HCT116 (cell line): ENCODE measurements around the gene DLEC1. TPM values are rescaled to one million over a fixed set of nuclear protein-coding genes. Genes with fewer than 3 reads are reported as not detected.

Experiments
- ATAC-seq: fragments of 200-7000 bp; cut with Tn5 transposase; 2 replicates; pipeline ENCODE4 v1.9.1; 2020; ENCODE audit warnings: mild to moderate bottlenecking, moderate library complexity
- BruUV-seq: library from RNA; stranded (reverse); fragments of 400-500 nt; replicated peaks from 2 replicates; lab custom pipeline; 2021; lab: Mats Ljungman, UMichigan
- CTCF ChIA-PET: fragments of 300-600 bp; sonication (Branson Sonifier 250); formaldehyde crosslinking; loops from one replicate; lab custom pipeline; 2021; ENCODE audit warnings: antibody characterized with exemption; lab: Charles Lee
- POLR2A ChIA-PET: fragments of 300-600, 350-600 bp; sonication (Branson Sonifier 250); formaldehyde crosslinking; loops from one replicate; lab custom pipeline; 2021; ENCODE audit warnings: antibody characterized with exemption; lab: Charles Lee
- RAD21 ChIA-PET, 2 experiments: fragments of 300-600 bp; sonication (Branson Sonifier 250); formaldehyde crosslinking; loops; one replicate each; lab custom pipeline; 2023; ENCODE audit warnings: low total read pairs in 2 of 2; ENCODE audit not compliant: uncharacterized antibody in 2 of 2, unreplicated experiment in 2 of 2, low non-redundant PET in 1 of 2; lab: Charles Lee
- DNase-seq: peaks from one replicate; pipeline ENCODE4 v3.0.0-alpha.2; 2010; ENCODE audit warnings: low read depth, low spot score
- H2AFZ ChIP-seq: fragments of 200-600 bp; shearing (Covaris generic), sonication (generic); 2 replicates; pipeline ENCODE4 v1.6.1; 2017; ENCODE audit warnings: low read depth, mixed run types, mixed read lengths, antibody characterized with exemption, low read length; ENCODE audit not compliant: poor library complexity, severe bottlenecking
- H3K27ac ChIP-seq: 2 replicates; pipeline ENCODE4 v1.5.1; 2012; ENCODE audit warnings: low read depth, low read length
- H3K27me3 ChIP-seq: fragments of 200-600 bp; sonication (generic); 2 replicates; pipeline ENCODE4 v1.6.1; 2016; ENCODE audit warnings: mixed run types, low read length, mixed read lengths; ENCODE audit not compliant: insufficient read depth
- H3K36me3 ChIP-seq, 2 experiments: fragments of 200-500 bp in 1 of 2; fragments of 200-600 bp in 1 of 2; sonication (Bioruptor generic) in 1 of 2; sonication (generic) in 1 of 2; 2 replicates each; pipeline versions ENCODE4 v1.5.1 to v1.6.1; 2014 to 2016; ENCODE audit warnings: low read length in 2 of 2, inconsistent platforms in 1 of 2, mixed read lengths in 1 of 2, mixed run types in 1 of 2; ENCODE audit not compliant: insufficient read depth in 2 of 2, control insufficient read depth in 1 of 2
- H3K4me1 ChIP-seq, 2 experiments: fragments of 200-600 bp in 1 of 2; sonication (generic) in 1 of 2; 2 replicates each; pipeline versions ENCODE4 v1.5.1 to v1.6.1; 2012 to 2017; ENCODE audit warnings: low read length in 2 of 2, inconsistent platforms in 1 of 2, mild to moderate bottlenecking in 1 of 2, mixed read lengths in 1 of 2, mixed run types in 1 of 2, moderate library complexity in 1 of 2; ENCODE audit not compliant: insufficient read depth in 2 of 2, control insufficient read depth in 1 of 2
- H3K4me2 ChIP-seq: fragments of 200-600 bp; sonication (generic); 2 replicates; pipeline ENCODE4 v1.6.1; 2017; ENCODE audit warnings: mixed run types, low read length, mixed read lengths
- H3K4me3 ChIP-seq, 2 experiments: fragments of 200-600 bp in 1 of 2; sonication (generic) in 1 of 2; replicated peaks in 1 of 2; 2 replicates each; pipeline ENCODE4 v1.5.1; 2011 to 2016; ENCODE audit warnings: low read length in 2 of 2, control low read depth in 1 of 2, low read depth in 1 of 2, mild to moderate bottlenecking in 1 of 2, mixed read lengths in 1 of 2, mixed run types in 1 of 2
- H3K79me2 ChIP-seq: fragments of 200-600 bp; sonication (generic); 2 replicates; pipeline ENCODE4 v1.6.1; 2017; ENCODE audit warnings: mild to moderate bottlenecking, mixed run types, low read length, moderate library complexity, mixed read lengths; ENCODE audit not compliant: insufficient read depth
- H3K9ac ChIP-seq: fragments of 200-600 bp; sonication (generic); 2 replicates; pipeline ENCODE4 v1.6.1; 2016; ENCODE audit warnings: low read length, mixed read lengths
- H3K9me2 ChIP-seq: fragments of 200-600 bp; sonication (generic), shearing (Covaris generic); 2 replicates; pipeline ENCODE4 v1.6.1; 2017; ENCODE audit warnings: mixed run types, mild to moderate bottlenecking, moderate library complexity; ENCODE audit not compliant: insufficient read depth
- H3K9me3 ChIP-seq, 2 experiments: fragments of 200-500 bp in 1 of 2; fragments of 200-600 bp in 1 of 2; sonication (Bioruptor generic) in 1 of 2; sonication (generic) in 1 of 2; 2 replicates each; pipeline ENCODE4 v1.6.1; 2014 to 2017; ENCODE audit warnings: low read length in 2 of 2, mixed read lengths in 2 of 2, inconsistent platforms in 1 of 2, low read depth in 1 of 2, mild to moderate bottlenecking in 1 of 2, mixed run types in 1 of 2, moderate library complexity in 1 of 2; ENCODE audit not compliant: control insufficient read depth in 1 of 2, insufficient read depth in 1 of 2
- H4K20me1 ChIP-seq: fragments of 200-600 bp; sonication (generic), shearing (Covaris generic); 2 replicates; pipeline ENCODE4 v1.6.1; 2017; ENCODE audit warnings: mixed run types, mild to moderate bottlenecking, moderate library complexity; ENCODE audit not compliant: insufficient read depth
- CBX3 ChIP-seq: IDR thresholded peaks from 2 replicates; pipeline ENCODE4 v1.6.1; 2012; ENCODE audit warnings: low read depth
- CEBPB ChIP-seq: IDR thresholded peaks from 2 replicates; pipeline ENCODE4 v1.6.1; 2012; ENCODE audit warnings: low read depth
- EZH2 ChIP-seq: fragments of 200-600 bp; sonication (generic); IDR thresholded peaks from 2 replicates; pipeline ENCODE4 v1.6.1; 2017; ENCODE audit warnings: antibody characterized with exemption, mixed run types
- MAX ChIP-seq: IDR thresholded peaks from 2 replicates; pipeline ENCODE4 v1.6.1; 2012
- POLR2AphosphoS5 ChIP-seq: IDR thresholded peaks from 2 replicates; pipeline ENCODE4 v1.6.1; 2011; ENCODE audit warnings: mild to moderate bottlenecking, low read depth, low read length, moderate library complexity
- intact Hi-C: fragments of 100-400 bp; cut with micrococcal nuclease; formaldehyde crosslinking; loops from 2 replicates; pipeline ENCODE4 v1.10.0; 2022
- total RNA-seq: library from RNA; stranded (reverse); gene quantifications from one replicate; pipeline ENCODE4 v1.2.1, GENCODE V29; 2021; ENCODE audit not compliant: unreplicated experiment
- TF ChIP-seq, protein P1 (sequence below): IDR thresholded peaks from 2 replicates; pipeline ENCODE4 v1.6.1; 2012

The DLEC1 gene
- total RNA-seq, 1 experiment from 2014 or later, result 0.61 TPM

GRCh38 chr3:38170722-38171121, 131.7 kb downstream of the DLEC1 start:
- no peak for TF ChIP-seq EZH2
- no peak for TF ChIP-seq MAX
- TF ChIP-seq CEBPB, result no peak
- H4K20me1 ChIP-seq, result peaks cover 4% of the 10 kb centered on the region; the same call in 1 of the 2 replicates
- peaks cover 100% of the 10 kb centered on the region for H3K79me2 ChIP-seq
- POLR2A ChIA-PET, result no interaction called here
- RAD21 ChIA-PET, result no interaction called here
- H3K36me3 ChIP-seq, result no peaks in the 10 kb centered on the region
- no peak overlapping the region for H3K27ac ChIP-seq
- H3K4me2 ChIP-seq, result no peak overlapping the region
- H3K4me3 ChIP-seq, result no peak overlapping the region
- no TSS peak for BruUV-seq
- H3K27me3 ChIP-seq, result no peaks in the 10 kb centered on the region
- intact Hi-C loops, result no loop called here
- H3K4me1 ChIP-seq, result peaks cover 0 to 40% of the 10 kb centered on the region in 2 experiments; a peak in 2 of 4 replicates
- no peak overlapping the region for H2AFZ ChIP-seq
- no peaks in the 10 kb centered on the region for H3K9me3 ChIP-seq
- DNase-seq (no peak), ATAC-seq (no peak)
- no peak overlapping the region for H3K9ac ChIP-seq
- no peaks in the 10 kb centered on the region for H3K9me2 ChIP-seq
- CTCF ChIA-PET, result no interaction called here

DNA sequence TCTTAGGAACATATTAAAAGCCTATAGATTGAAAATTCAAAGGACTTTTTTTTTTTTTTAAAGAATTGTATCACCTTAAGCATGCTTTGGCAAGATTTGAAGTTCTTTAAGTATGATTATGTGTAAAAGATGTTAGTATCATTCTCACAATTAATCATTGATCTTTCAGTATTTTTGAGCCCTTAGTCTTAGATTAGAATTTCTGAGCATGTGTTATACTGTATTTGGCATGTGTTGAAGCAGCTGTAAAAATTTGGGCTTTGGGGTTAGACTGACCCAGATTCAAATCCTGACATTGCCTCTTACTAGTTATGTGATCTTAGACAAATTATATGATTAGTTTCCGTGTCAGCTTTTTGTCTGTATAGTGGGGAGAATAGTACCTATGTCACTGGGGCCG, 132.6 kb downstream of the DLEC1 start:
- TF ChIP-seq, protein P1, sequence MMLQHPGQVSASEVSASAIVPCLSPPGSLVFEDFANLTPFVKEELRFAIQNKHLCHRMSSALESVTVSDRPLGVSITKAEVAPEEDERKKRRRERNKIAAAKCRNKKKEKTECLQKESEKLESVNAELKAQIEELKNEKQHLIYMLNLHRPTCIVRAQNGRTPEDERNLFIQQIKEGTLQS, result no peak
- TF ChIP-seq CBX3 (no peak), MAX (no peak), POLR2AphosphoS5 (no peak), CEBPB (no peak)
- no peaks in the 10 kb centered on the region for H3K36me3 ChIP-seq
- no peak overlapping the region for H3K4me2 ChIP-seq
- POLR2A ChIA-PET, result no interaction called here
- intact Hi-C loops, result no loop called here
- peaks cover 100% of the 10 kb centered on the region for H3K79me2 ChIP-seq
- no TSS peak for BruUV-seq
- H3K4me1 ChIP-seq, result peaks cover 0 to 38% of the 10 kb centered on the region in 2 experiments; a peak in 2 of 4 replicates
- H4K20me1 ChIP-seq, result peaks cover 4% of the 10 kb centered on the region
- H3K4me3 ChIP-seq, result no peak overlapping the region
- no peak overlapping the region for H3K27ac ChIP-seq
- H3K9ac ChIP-seq, result no peak overlapping the region
- ATAC-seq (no peak), DNase-seq (no peak)
- CTCF ChIA-PET, result no interaction called here
- H3K9me2 ChIP-seq, result no peaks in the 10 kb centered on the region
- H2AFZ ChIP-seq, result no peak overlapping the region
- H3K9me3 ChIP-seq, result no peaks in the 10 kb centered on the region
- no peaks in the 10 kb centered on the region for H3K27me3 ChIP-seq
- RAD21 ChIA-PET, result no interaction called here

Other genes starting within 250 kb of the DLEC1 start
- 34.4 TPM for gene CTDSPL, start 177.3 kb upstream of the DLEC1 start, total RNA-seq
- gene VILL, start 48.4 kb upstream of the DLEC1 start, total RNA-seq, result 1.2 TPM
- gene PLCD1, start 9.6 kb upstream of the DLEC1 start, total RNA-seq, result 15.9 TPM
- gene ACAA1, start 97.9 kb downstream of the DLEC1 start, total RNA-seq, result 49.0 TPM
- 14.8 TPM for gene MYD88, start 99.5 kb downstream of the DLEC1 start, total RNA-seq
- gene OXSR1, start 126.3 kb downstream of the DLEC1 start, total RNA-seq, result 35.1 TPM
- gene SLC22A13, start 226.6 kb downstream of the DLEC1 start, total RNA-seq, result 0.47 TPM
- 0.22 TPM for gene SLC22A14, start 243.1 kb downstream of the DLEC1 start, total RNA-seq